Endothelial cell of umbilical vein (primary cell): ENCODE results near the gene ATRNL1.

Experiments used
- EZH2 ChIP-seq: IDR thresholded peaks from 2 replicates; pipeline ENCODE4 v1.6.1; 2012; ENCODE audit warnings: borderline replicate concordance, low read depth, mild to moderate bottlenecking, moderate library complexity, low read length, inconsistent platforms; ENCODE audit not compliant: severe bottlenecking
- FOS ChIP-seq: IDR thresholded peaks from 2 replicates; pipeline ENCODE4 v1.6.1; 2011; ENCODE audit warnings: mild to moderate bottlenecking, low read length, moderate library complexity, borderline replicate concordance; ENCODE audit not compliant: insufficient read depth
- GATA2 ChIP-seq: IDR thresholded peaks from 2 replicates; pipeline ENCODE4 v1.7.0; 2011; ENCODE audit warnings: low read depth, mild to moderate bottlenecking, moderate library complexity, mixed read lengths, low read length; ENCODE audit not compliant: insufficient read length, insufficient read depth
- MYC ChIP-seq: IDR thresholded peaks from one replicate; pipeline ENCODE4 v1.6.1; 2011; ENCODE audit warnings: mild to moderate bottlenecking, low read depth, low read length
- POLR2A ChIP-seq: IDR thresholded peaks from 2 replicates; pipeline ENCODE4 v1.6.1; 2012; ENCODE audit warnings: low read depth, mild to moderate bottlenecking, control low read depth, low read length
- POLR2AphosphoS5 ChIP-seq: IDR thresholded peaks from 2 replicates; pipeline ENCODE4 v1.6.1; 2012; ENCODE audit warnings: low read depth, mild to moderate bottlenecking, control low read depth, low read length, moderate library complexity; ENCODE audit not compliant: insufficient read depth
- TF ChIP-seq, protein P1 (sequence below), 2 donors: IDR thresholded peaks; 1 replicate in 1 of 2; 2 replicates in 1 of 2; pipeline ENCODE4 v1.5.1; 2011; ENCODE audit warnings: low read length in 2 of 2, mild to moderate bottlenecking in 2 of 2, moderate library complexity in 2 of 2, control low read depth in 1 of 2, inconsistent platforms in 1 of 2, low read depth in 1 of 2; ENCODE audit not compliant: insufficient read depth in 1 of 2; ENCODE audit errors: extremely low read depth in 1 of 2
- TF ChIP-seq, protein P2 (sequence below): IDR thresholded peaks from 2 replicates; pipeline ENCODE4 v1.6.1; 2011; ENCODE audit not compliant: insufficient read depth, insufficient read length

DNA sequence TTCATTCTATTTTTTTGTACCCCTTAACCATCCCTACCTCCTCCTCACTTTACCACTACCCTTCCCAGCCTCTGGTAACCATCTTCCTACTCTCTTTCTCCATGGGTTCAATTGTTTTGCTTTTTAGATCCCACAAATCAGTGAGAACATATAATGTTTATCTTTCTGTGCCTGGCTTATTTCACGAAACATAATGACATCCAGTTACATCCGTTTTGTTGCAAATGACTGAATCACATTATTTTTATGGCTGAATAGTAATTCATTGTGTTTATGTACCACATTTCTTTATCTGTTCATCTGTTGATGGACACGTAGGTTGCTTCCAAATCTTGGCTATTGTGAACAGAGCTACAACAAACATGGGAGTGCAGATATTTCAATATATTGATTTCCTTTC is 24.1 kb downstream of the ATRNL1 start:
- TF ChIP-seq POLR2A, result no peak
- TF ChIP-seq, protein P1, sequence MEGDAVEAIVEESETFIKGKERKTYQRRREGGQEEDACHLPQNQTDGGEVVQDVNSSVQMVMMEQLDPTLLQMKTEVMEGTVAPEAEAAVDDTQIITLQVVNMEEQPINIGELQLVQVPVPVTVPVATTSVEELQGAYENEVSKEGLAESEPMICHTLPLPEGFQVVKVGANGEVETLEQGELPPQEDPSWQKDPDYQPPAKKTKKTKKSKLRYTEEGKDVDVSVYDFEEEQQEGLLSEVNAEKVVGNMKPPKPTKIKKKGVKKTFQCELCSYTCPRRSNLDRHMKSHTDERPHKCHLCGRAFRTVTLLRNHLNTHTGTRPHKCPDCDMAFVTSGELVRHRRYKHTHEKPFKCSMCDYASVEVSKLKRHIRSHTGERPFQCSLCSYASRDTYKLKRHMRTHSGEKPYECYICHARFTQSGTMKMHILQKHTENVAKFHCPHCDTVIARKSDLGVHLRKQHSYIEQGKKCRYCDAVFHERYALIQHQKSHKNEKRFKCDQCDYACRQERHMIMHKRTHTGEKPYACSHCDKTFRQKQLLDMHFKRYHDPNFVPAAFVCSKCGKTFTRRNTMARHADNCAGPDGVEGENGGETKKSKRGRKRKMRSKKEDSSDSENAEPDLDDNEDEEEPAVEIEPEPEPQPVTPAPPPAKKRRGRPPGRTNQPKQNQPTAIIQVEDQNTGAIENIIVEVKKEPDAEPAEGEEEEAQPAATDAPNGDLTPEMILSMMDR (IDR thresholded peaks at IDR 0.05; ENCODE audit: extremely low read depth in 1 of 2, insufficient read depth in 1 of 2, low read depth in 1 of 2, low read length in 2 of 2), result no peak
- TF ChIP-seq EZH2, result no peak
- no peak for TF ChIP-seq MYC
- TF ChIP-seq POLR2AphosphoS5, result no peak
- TF ChIP-seq, protein P2, sequence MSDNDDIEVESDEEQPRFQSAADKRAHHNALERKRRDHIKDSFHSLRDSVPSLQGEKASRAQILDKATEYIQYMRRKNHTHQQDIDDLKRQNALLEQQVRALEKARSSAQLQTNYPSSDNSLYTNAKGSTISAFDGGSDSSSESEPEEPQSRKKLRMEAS, result no peak
- TF ChIP-seq GATA2, result no peak
- no peak for TF ChIP-seq FOS
